CD14-positive monocyte (primary cell): ENCODE data around the gene THY1. TPM values are rescaled to one million over a fixed set of nuclear protein-coding genes. Genes with fewer than 3 reads are reported as not detected.

Experiments
- DNase-seq, 3 donors: peaks; one replicate each; pipeline ENCODE4 v3.0.0-alpha.2; 2011 to 2022
- H2AFZ ChIP-seq: 2 replicates; pipeline ENCODE4 v1.6.0; 2012; ENCODE audit warnings: mild to moderate bottlenecking, low read depth, low read length, inconsistent platforms; ENCODE audit not compliant: insufficient read depth, poor library complexity, severe bottlenecking
- H3K27ac ChIP-seq, 2 donors: 1 replicate in 1 of 2; 2 replicates in 1 of 2; pipeline ENCODE4 v1.5.1; 2012 to 2013; ENCODE audit warnings: low read length in 2 of 2, control low read depth in 1 of 2, inconsistent platforms in 1 of 2, low read depth in 1 of 2, mild to moderate bottlenecking in 1 of 2
- H3K27me3 ChIP-seq, 2 donors: one replicate each; pipeline versions ENCODE4 v1.6.0 to v1.6.1; 2011 to 2013; ENCODE audit warnings: low read length in 2 of 2; ENCODE audit not compliant: control insufficient read depth in 2 of 2, insufficient read depth in 2 of 2
- H3K36me3 ChIP-seq, 2 donors: replicated peaks in 1 of 2; 1 replicate in 1 of 2; 2 replicates in 1 of 2; pipeline versions ENCODE4 v1.5.1 to v1.6.1; 2012 to 2013; ENCODE audit warnings: low read length in 2 of 2, control low read depth in 1 of 2, inconsistent platforms in 1 of 2, mild to moderate bottlenecking in 1 of 2; ENCODE audit not compliant: insufficient read depth in 2 of 2, control insufficient read depth in 1 of 2
- H3K4me1 ChIP-seq, 2 donors: 1 replicate in 1 of 2; 2 replicates in 1 of 2; pipeline versions ENCODE4 v1.5.1 to v1.6.1; 2012 to 2013; ENCODE audit warnings: low read length in 2 of 2, control low read depth in 1 of 2, inconsistent platforms in 1 of 2, mild to moderate bottlenecking in 1 of 2, moderate library complexity in 1 of 2; ENCODE audit not compliant: insufficient read depth in 2 of 2, control insufficient read depth in 1 of 2
- H3K4me2 ChIP-seq: replicated peaks from 2 replicates; pipeline ENCODE3; 2012; ENCODE audit warnings: low read length, moderate library complexity, mild to moderate bottlenecking; ENCODE audit not compliant: poor library complexity, severe bottlenecking; ENCODE audit errors: extremely low read depth
- H3K4me3 ChIP-seq, 3 experiments: fragments of 200-600 bp in 1 of 3; sonication (generic) in 1 of 3; replicated peaks in 1 of 3; 1 replicate in 2 of 3; 2 replicates in 1 of 3; pipeline ENCODE4 v1.5.1; 2011 to 2013; ENCODE audit warnings: low read length in 3 of 3, mild to moderate bottlenecking in 3 of 3, control low read depth in 2 of 3, low read depth in 2 of 3, inconsistent platforms in 1 of 3, moderate library complexity in 1 of 3
- H3K79me2 ChIP-seq: 2 replicates; pipeline ENCODE4 v1.6.0; 2012; ENCODE audit warnings: mild to moderate bottlenecking, control low read depth, inconsistent platforms, low read length, moderate library complexity; ENCODE audit not compliant: insufficient read depth
- H3K9ac ChIP-seq: 2 replicates; pipeline ENCODE4 v1.6.0; 2017; ENCODE audit warnings: low read length, mild to moderate bottlenecking; ENCODE audit not compliant: insufficient read depth, poor library complexity, severe bottlenecking
- H3K9me3 ChIP-seq, 2 donors: replicated peaks in 1 of 2; 1 replicate in 1 of 2; 2 replicates in 1 of 2; pipeline versions ENCODE4 v1.5.1 to v1.6.1; 2012 to 2013; ENCODE audit warnings: low read length in 2 of 2, control low read depth in 1 of 2; ENCODE audit not compliant: control insufficient read depth in 1 of 2, insufficient read depth in 1 of 2
- H4K20me1 ChIP-seq: 2 replicates; pipeline ENCODE4 v1.6.0; 2012; ENCODE audit warnings: mild to moderate bottlenecking, low read length, control low read depth, moderate library complexity; ENCODE audit not compliant: insufficient read depth
- H3K27ac Mint-ChIP-seq, 7 donors: one replicate each; pipeline ENCODE4 v1.8.0; 2020; ENCODE audit warnings: mild to moderate bottlenecking in 7 of 7, mixed read lengths in 7 of 7, moderate library complexity in 6 of 7, inconsistent platforms in 2 of 7
- H3K27me3 Mint-ChIP-seq, 3 donors: one replicate each; pipeline ENCODE4 v1.8.0; 2021 to 2022; ENCODE audit warnings: low read depth in 3 of 3, mild to moderate bottlenecking in 3 of 3, mixed read lengths in 3 of 3, moderate library complexity in 3 of 3, inconsistent platforms in 1 of 3
- H3K36me3 Mint-ChIP-seq, 2 donors: one replicate each; pipeline ENCODE4 v1.8.0; 2020; ENCODE audit warnings: mixed read lengths in 2 of 2, inconsistent platforms in 1 of 2, mild to moderate bottlenecking in 1 of 2
- H3K4me1 Mint-ChIP-seq: one replicate; pipeline ENCODE4 v1.8.0; 2020; ENCODE audit warnings: mild to moderate bottlenecking, mixed read lengths
- H3K4me3 Mint-ChIP-seq, 2 donors: one replicate each; pipeline ENCODE4 v1.8.0; 2020; ENCODE audit warnings: mild to moderate bottlenecking in 2 of 2, mixed read lengths in 2 of 2, moderate library complexity in 1 of 2
- H3K9me3 Mint-ChIP-seq, 7 donors: one replicate each; pipeline ENCODE4 v1.8.0; 2020 to 2022; ENCODE audit warnings: mixed read lengths in 7 of 7, mild to moderate bottlenecking in 6 of 7, moderate library complexity in 6 of 7, inconsistent platforms in 2 of 7
- WGBS: methylation state at CpG from one replicate; pipeline ENCODE4 v1.1.5; 2013; ENCODE audit warnings: missing lambda C conversion rate; ENCODE audit not compliant: insufficient coverage; 5-methylcytosine and 5-hydroxymethylcytosine counted together
- intact Hi-C, 2 donors: fragments of 100-400 bp; cut with micrococcal nuclease; formaldehyde crosslinking; loops; one replicate each; pipeline versions ENCODE4 v1.15.0 to v1.15.1; 2023
- polyA plus RNA-seq, 3 donors: library from polyadenylated mRNA; depleted of rRNA in 1 of 3; unstranded in 2 of 3; stranded (reverse) in 1 of 3; fragments of 300-500 nt in 2 of 3; fragments of >200 nt in 1 of 3; fragmentation: Illumina TruSeq in 2 of 3; gene quantifications; 1 replicate in 2 of 3; 2 replicates in 1 of 3; pipeline ENCODE4 v1.2.3, GENCODE V29; 2012 to 2021
- TF ChIP-seq, protein P1 (sequence below): fragments of 200-600 bp; IDR thresholded peaks from one replicate; pipeline ENCODE4 v1.8.0; 2022; ENCODE audit warnings: antibody characterized with exemption, mild to moderate bottlenecking

THY1 gene
- polyA plus RNA-seq, 3 donors: not detected

DNA sequence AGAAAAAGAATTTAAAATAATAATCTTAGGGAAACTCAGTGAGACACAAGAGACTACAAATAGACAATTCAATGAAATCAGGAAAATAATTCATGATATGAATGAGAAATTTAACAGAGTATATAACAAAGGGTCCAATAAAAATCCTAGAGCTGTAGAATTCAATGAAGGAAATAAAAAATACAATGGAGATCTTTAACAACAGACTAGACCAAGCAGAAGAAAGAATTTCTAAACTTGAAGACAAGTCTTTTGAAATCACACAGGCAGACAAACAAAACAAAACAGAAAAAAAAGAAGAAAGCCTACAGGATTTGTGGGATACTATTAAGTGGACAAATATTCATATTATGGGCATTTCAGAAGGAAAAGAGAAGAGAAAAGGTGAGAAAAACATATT, 25.2 kb downstream of the THY1 start:
- TF ChIP-seq, protein P1, sequence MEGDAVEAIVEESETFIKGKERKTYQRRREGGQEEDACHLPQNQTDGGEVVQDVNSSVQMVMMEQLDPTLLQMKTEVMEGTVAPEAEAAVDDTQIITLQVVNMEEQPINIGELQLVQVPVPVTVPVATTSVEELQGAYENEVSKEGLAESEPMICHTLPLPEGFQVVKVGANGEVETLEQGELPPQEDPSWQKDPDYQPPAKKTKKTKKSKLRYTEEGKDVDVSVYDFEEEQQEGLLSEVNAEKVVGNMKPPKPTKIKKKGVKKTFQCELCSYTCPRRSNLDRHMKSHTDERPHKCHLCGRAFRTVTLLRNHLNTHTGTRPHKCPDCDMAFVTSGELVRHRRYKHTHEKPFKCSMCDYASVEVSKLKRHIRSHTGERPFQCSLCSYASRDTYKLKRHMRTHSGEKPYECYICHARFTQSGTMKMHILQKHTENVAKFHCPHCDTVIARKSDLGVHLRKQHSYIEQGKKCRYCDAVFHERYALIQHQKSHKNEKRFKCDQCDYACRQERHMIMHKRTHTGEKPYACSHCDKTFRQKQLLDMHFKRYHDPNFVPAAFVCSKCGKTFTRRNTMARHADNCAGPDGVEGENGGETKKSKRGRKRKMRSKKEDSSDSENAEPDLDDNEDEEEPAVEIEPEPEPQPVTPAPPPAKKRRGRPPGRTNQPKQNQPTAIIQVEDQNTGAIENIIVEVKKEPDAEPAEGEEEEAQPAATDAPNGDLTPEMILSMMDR: no peak
- no peak for DNase-seq
- intact Hi-C loops: no loop called here
- H3K36me3 Mint-ChIP-seq: no peaks in the 10 kb centered on the region
- H3K4me2 ChIP-seq: no peak overlapping the region
- H3K4me1 Mint-ChIP-seq: no peaks in the 10 kb centered on the region
- no peaks in the 10 kb centered on the region for H3K36me3 ChIP-seq
- no peak overlapping the region for H2AFZ ChIP-seq
- H3K4me3 ChIP-seq: no peak overlapping the region
- H4K20me1 ChIP-seq: no peaks in the 10 kb centered on the region
- no peak overlapping the region for H3K27ac Mint-ChIP-seq
- H3K27me3 Mint-ChIP-seq: peaks cover 9 to 28% (median 13%) of the 10 kb centered on the region in 3 donors
- no peak overlapping the region for H3K4me3 Mint-ChIP-seq
- H3K9me3 Mint-ChIP-seq: peaks cover 14 to 39% (median 30%) of the 10 kb centered on the region in 7 donors
- H3K27me3 ChIP-seq: peaks cover 0 to 2% of the 10 kb centered on the region in 2 donors
- H3K4me1 ChIP-seq: no peaks in the 10 kb centered on the region
- no peak overlapping the region for H3K9ac ChIP-seq
- H3K9me3 ChIP-seq: peaks cover 12% of the 10 kb centered on the region in 2 donors
- no peaks in the 10 kb centered on the region for H3K79me2 ChIP-seq
- no peak overlapping the region for H3K27ac ChIP-seq

DNA sequence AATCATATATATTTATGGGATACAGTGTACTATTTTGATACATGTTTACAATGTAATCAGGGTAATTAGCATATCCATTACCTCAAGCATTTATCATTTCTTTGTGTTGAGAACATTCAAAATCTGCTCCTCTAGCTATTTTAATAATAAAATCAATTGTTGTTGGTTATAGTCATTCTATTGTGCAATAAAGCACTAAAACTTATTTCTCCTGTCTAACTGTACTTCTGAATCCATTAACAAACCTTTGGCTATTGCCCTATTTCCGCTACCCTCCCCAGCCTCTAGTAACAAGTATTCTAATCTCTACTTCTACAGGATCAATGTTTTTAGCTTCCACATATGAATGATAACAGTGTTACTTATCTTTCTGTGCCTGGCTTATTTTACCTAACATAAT, 26.1 kb downstream of the THY1 start:
- H3K27ac Mint-ChIP-seq: no peak overlapping the region
- no peaks in the 10 kb centered on the region for H3K4me1 Mint-ChIP-seq
- WGBS: 100% methylated on average over 1 of the region's 1 CpG
- Histone ChIP-seq H3K36me3 (no peaks in the 10 kb centered on the region), H4K20me1 (no peaks in the 10 kb centered on the region), H2AFZ (no peak overlapping the region), H3K9ac (no peak overlapping the region), H3K4me3 (no peak overlapping the region), H3K9me3 (peaks cover 12% of the 10 kb centered on the region in 2 donors), H3K79me2 (no peaks in the 10 kb centered on the region), H3K27ac (no peak overlapping the region), H3K4me2 (no peak overlapping the region), H3K4me1 (no peaks in the 10 kb centered on the region), H3K27me3 (peaks cover 0 to 2% of the 10 kb centered on the region in 2 donors)
- peaks cover 9 to 26% (median 12%) of the 10 kb centered on the region in 3 donors for H3K27me3 Mint-ChIP-seq
- TF ChIP-seq, protein P1: no peak
- peaks cover 14 to 37% (median 30%) of the 10 kb centered on the region in 7 donors for H3K9me3 Mint-ChIP-seq
- H3K36me3 Mint-ChIP-seq: no peaks in the 10 kb centered on the region
- H3K4me3 Mint-ChIP-seq: no peak overlapping the region
- DNase-seq: no peak
- intact Hi-C loops: no loop called here
